ENCODE data around the gene MOCS3.

Gene MOCS3

DNA sequence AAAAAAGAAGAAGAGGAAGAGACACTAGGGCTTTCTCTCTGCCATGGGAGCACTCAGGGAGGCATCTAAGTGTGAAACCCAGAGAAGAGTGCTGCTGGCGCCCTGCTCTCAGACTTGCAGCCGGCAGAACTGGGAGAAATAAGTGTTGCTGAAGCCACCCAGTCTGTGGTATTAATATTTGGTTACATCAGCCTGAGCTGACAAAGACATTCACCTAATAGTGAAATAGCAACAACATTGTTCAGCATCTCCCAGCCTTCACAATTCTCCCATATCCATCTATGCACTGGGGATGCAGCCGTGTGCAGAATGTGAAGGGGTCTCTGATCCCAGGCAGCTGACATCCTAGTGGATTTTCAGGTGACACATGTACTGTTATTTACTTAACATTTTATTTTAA, 52.3 kb downstream of the MOCS3 start:
- peaks cover 4% of the 10 kb centered on the region for H3K27me3 Mint-ChIP-seq (ENCODE audit: low read depth, poor library complexity)
- no peak overlapping the region for H3K27ac Mint-ChIP-seq
- peaks cover 57% of the 10 kb centered on the region for H3K36me3 Mint-ChIP-seq (ENCODE audit: low read depth)
- H3K9me3 Mint-ChIP-seq = no peaks in the 10 kb centered on the region
- TF ChIP-seq, protein P1, sequence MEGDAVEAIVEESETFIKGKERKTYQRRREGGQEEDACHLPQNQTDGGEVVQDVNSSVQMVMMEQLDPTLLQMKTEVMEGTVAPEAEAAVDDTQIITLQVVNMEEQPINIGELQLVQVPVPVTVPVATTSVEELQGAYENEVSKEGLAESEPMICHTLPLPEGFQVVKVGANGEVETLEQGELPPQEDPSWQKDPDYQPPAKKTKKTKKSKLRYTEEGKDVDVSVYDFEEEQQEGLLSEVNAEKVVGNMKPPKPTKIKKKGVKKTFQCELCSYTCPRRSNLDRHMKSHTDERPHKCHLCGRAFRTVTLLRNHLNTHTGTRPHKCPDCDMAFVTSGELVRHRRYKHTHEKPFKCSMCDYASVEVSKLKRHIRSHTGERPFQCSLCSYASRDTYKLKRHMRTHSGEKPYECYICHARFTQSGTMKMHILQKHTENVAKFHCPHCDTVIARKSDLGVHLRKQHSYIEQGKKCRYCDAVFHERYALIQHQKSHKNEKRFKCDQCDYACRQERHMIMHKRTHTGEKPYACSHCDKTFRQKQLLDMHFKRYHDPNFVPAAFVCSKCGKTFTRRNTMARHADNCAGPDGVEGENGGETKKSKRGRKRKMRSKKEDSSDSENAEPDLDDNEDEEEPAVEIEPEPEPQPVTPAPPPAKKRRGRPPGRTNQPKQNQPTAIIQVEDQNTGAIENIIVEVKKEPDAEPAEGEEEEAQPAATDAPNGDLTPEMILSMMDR (IDR thresholded peaks at IDR 0.05) = no peak
- no peak for DNase-seq
- H3K4me1 Mint-ChIP-seq = peaks cover 37% of the 10 kb centered on the region
- no peak overlapping the region for H3K4me3 Mint-ChIP-seq

DNA sequence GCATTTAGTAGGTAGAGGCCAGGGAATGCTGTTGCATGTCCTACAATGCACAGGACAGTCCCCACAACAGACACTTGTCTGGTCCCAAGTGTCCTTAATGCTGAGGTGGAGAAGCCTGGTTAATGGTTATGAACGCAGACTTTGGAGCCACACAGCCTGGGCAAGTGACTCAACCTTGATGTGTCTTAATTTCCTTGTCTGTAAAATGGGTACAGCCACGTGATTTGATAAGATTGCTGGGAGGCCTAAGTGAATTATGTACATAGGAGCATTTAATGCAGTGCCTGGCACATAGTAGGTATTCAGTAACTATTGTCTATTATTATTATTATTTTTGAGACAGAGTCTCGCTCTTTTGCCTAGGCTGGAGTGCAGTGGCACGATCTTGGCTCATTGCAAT, 52.9 kb downstream of the MOCS3 start:
- peaks cover 37% of the 10 kb centered on the region for H3K4me1 Mint-ChIP-seq
- TF ChIP-seq, protein P1 (IDR thresholded peaks at IDR 0.05) = no peak
- no peak overlapping the region for H3K27ac Mint-ChIP-seq
- peaks cover 52% of the 10 kb centered on the region for H3K36me3 Mint-ChIP-seq (ENCODE audit: low read depth)
- DNase-seq = no peak
- peaks cover 4% of the 10 kb centered on the region for H3K27me3 Mint-ChIP-seq (ENCODE audit: low read depth, poor library complexity)
- no peaks in the 10 kb centered on the region for H3K9me3 Mint-ChIP-seq
- H3K4me3 Mint-ChIP-seq = no peak overlapping the region

DNA sequence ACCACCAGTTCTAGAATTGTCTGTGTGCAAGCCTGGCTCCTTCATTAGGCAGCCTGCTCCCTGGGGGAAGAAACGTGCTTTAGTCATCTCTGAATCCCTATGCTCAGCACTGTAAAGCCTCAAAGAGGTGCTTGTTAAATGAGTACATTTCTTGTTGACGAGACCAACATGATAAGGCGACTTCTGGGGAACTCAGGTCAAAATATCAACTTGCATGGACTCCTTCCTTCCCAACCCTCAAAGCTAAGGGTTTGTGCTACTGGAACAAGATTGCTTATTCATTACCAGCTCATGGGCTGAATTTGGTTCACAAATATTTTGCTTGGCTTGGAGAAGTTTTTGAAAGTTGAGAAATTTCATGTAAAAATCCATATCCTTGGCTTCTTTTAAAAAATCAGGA, 53.7 kb downstream of the MOCS3 start:
- Mint-ChIP-seq H3K4me1 (peaks cover 45% of the 10 kb centered on the region), H3K27ac (peak overlapping the region; percentile 77), H3K36me3 (ENCODE audit: low read depth) (peaks cover 54% of the 10 kb centered on the region), H3K27me3 (ENCODE audit: low read depth, poor library complexity) (peaks cover 4% of the 10 kb centered on the region), H3K4me3 (no peak overlapping the region), H3K9me3 (no peaks in the 10 kb centered on the region)
- TF ChIP-seq, protein P1 (IDR thresholded peaks at IDR 0.05) = no peak
- no peak for DNase-seq
